ENCODE results near the gene CTDSPL.
A peak's percentile ranks its signal among the peaks of the same experiment; 100 is the strongest.

Gene CTDSPL

DNA sequence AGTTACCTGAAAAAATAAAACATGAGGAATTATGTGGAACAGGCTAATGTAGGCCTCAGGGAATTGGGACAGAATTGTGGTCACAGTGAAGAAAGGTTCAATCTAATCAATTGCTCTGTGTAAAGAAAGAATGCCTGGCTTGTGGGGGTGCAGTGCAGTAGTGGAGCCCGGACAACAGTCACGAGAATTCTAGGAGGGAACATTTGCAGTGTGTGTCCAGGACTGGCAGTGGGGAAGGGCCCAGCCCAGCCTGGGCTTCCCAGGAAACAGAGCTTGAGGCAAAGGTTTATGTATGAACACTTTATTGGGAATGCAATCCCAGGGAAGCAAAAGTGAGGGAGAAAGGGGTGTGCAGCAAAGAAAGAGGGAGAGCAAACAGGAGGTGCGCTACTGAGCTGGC, 29.2 kb upstream of the CTDSPL start (continued):
- TF ChIP-seq, protein P1, sequence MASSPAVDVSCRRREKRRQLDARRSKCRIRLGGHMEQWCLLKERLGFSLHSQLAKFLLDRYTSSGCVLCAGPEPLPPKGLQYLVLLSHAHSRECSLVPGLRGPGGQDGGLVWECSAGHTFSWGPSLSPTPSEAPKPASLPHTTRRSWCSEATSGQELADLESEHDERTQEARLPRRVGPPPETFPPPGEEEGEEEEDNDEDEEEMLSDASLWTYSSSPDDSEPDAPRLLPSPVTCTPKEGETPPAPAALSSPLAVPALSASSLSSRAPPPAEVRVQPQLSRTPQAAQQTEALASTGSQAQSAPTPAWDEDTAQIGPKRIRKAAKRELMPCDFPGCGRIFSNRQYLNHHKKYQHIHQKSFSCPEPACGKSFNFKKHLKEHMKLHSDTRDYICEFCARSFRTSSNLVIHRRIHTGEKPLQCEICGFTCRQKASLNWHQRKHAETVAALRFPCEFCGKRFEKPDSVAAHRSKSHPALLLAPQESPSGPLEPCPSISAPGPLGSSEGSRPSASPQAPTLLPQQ (tag by site-specific recombination; IDR thresholded peaks at IDR 0.05) = no peak
- TF ChIP-seq, protein P2, sequence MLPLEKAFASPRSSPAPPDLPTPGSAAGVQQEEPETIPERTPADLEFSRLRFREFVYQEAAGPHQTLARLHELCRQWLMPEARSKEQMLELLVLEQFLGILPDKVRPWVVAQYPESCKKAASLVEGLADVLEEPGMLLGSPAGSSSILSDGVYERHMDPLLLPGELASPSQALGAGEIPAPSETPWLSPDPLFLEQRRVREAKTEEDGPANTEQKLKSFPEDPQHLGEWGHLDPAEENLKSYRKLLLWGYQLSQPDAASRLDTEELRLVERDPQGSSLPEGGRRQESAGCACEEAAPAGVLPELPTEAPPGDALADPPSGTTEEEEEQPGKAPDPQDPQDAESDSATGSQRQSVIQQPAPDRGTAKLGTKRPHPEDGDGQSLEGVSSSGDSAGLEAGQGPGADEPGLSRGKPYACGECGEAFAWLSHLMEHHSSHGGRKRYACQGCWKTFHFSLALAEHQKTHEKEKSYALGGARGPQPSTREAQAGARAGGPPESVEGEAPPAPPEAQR (tag by site-specific recombination; IDR thresholded peaks at IDR 0.05) = no peak
- no peak for TF ChIP-seq ZNF660 (tag by site-specific recombination; IDR thresholded peaks at IDR 0.05)

DNA sequence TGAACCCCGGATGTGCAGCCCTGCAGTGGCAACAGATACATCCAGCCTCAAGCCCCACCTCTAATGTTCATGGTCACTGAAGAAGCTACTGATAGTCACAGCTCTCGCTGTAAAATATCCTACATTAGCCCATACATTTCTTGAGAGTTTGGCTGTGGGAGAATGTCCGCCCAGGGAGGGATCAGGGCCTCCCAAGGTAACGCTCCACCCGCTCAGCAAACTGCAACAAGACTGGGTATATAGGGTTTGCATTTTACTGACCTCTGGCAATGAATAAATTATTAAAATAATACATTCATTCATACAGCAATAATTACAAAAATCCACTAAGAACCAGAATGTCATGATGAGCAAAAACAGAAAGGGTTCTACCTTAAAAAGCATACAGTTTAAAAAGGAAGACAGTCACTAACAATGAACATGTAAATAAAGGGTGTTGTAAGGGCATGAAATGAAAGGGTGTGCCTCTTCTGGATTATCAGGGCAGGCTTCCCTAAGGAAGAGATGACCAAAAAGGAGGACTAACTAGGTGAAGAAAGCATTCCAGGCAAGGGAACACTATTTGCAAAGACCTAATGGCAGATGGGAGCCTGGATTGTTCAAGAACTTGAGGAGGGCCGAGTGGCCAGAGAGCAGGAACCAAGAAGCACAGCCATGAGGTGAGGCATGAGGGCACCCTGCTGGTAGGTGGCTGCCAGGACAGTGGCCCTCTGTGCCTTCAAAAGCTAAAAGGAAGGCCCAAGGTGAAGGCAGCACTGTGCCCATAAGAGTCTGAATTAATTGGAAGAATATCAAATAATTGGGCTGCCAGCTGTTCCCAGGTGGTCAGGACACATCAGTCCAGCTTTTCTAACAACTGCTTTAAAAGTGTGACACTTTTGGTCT, 28.1 kb upstream of the CTDSPL start:
- ChIA-PET CTCF (interaction anchor here (1.0 to 1.6 kb wide), 2 partner anchors 21 to 134 kb away, joined by 3 to 5 read pairs; no protein-coding TSS in a partner anchor), POLR2A (no interaction called here)
- Histone ChIP-seq H3K9me3 (ENCODE audit: control insufficient read depth, insufficient read depth, low read depth, low read length) (no peaks in the 10 kb centered on the region), H3K4me1 (ENCODE audit: control insufficient read depth, insufficient read depth, low read length) (no peaks in the 10 kb centered on the region), H3K36me3 (ENCODE audit: control insufficient read depth in 2 of 2, insufficient read depth in 1 of 2, low read length in 2 of 2) (no peaks in the 10 kb centered on the region), H3K27ac (ENCODE audit: extremely low read depth, low read depth, low read length) (no peak overlapping the region), H3K4me3 (ENCODE audit: low read depth, low read length) (no peak overlapping the region)
- no peak for TF ChIP-seq ZNF423 (tag by site-specific recombination; IDR thresholded peaks at IDR 0.05)
- TF ChIP-seq ZNF223 (tag by site-specific recombination; IDR thresholded peaks at IDR 0.05) = no peak
- TF ChIP-seq, protein P3, sequence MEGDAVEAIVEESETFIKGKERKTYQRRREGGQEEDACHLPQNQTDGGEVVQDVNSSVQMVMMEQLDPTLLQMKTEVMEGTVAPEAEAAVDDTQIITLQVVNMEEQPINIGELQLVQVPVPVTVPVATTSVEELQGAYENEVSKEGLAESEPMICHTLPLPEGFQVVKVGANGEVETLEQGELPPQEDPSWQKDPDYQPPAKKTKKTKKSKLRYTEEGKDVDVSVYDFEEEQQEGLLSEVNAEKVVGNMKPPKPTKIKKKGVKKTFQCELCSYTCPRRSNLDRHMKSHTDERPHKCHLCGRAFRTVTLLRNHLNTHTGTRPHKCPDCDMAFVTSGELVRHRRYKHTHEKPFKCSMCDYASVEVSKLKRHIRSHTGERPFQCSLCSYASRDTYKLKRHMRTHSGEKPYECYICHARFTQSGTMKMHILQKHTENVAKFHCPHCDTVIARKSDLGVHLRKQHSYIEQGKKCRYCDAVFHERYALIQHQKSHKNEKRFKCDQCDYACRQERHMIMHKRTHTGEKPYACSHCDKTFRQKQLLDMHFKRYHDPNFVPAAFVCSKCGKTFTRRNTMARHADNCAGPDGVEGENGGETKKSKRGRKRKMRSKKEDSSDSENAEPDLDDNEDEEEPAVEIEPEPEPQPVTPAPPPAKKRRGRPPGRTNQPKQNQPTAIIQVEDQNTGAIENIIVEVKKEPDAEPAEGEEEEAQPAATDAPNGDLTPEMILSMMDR (tag by site-specific recombination; IDR thresholded peaks at IDR 0.05) = 0 out of 2 replicates have a peak, but pooled peaks have one; percentile 13

DNA sequence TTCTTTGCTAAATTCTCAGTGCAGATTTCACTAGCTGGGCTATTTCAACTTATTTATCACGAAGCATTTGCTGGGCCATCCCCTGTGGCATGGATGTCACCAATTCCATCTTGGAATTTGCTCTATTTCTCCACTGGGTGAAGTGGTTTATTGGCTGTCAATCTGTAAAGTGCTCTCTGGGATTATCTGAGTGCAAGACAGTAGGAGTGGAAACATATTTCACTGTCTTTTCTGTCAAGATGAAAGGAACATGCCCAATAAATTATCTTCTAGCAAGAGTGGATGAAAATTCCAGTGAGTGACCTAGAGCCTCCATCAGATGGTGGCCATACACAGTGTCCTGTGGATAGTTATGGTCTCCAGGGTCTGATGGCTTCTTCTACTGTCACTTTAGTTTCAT, 25.1 kb upstream of the CTDSPL start:
- H3K27ac ChIP-seq (ENCODE audit: extremely low read depth, low read depth, low read length) = no peak overlapping the region
- no peak overlapping the region for H3K4me3 ChIP-seq (ENCODE audit: low read depth, low read length)
- no peaks in the 10 kb centered on the region for H3K9me3 ChIP-seq (ENCODE audit: control insufficient read depth, insufficient read depth, low read depth, low read length)
- no peaks in the 10 kb centered on the region for H3K36me3 ChIP-seq (ENCODE audit: control insufficient read depth in 2 of 2, insufficient read depth in 1 of 2, low read length in 2 of 2)
- TF ChIP-seq ZNF555 (tag by site-specific recombination; conservative IDR thresholded peaks at IDR 0.05) (no peak), ZNF544 (tag by site-specific recombination; IDR thresholded peaks at IDR 0.05) (no peak), ZBTB17 (tag by site-specific recombination; IDR thresholded peaks at IDR 0.05) (no peak), REPIN1 (tag by site-specific recombination; IDR thresholded peaks at IDR 0.05; ENCODE audit: low read depth) (no peak), ZNF776 (tag by site-specific recombination; IDR thresholded peaks at IDR 0.05; ENCODE audit: borderline replicate concordance) (no peak), KLF9 (tag by site-specific recombination; IDR thresholded peaks at IDR 0.05; ENCODE audit: low read depth) (no peak), SP7 (tag by site-specific recombination; IDR thresholded peaks at IDR 0.05) (no peak), ZNF394 (tag by site-specific recombination; IDR thresholded peaks at IDR 0.05; ENCODE audit: borderline replicate concordance) (no peak)
- no peaks in the 10 kb centered on the region for H3K4me1 ChIP-seq (ENCODE audit: control insufficient read depth, insufficient read depth, low read length)
- POLR2A ChIA-PET = no interaction called here
- CTCF ChIA-PET = no interaction called here

DNA sequence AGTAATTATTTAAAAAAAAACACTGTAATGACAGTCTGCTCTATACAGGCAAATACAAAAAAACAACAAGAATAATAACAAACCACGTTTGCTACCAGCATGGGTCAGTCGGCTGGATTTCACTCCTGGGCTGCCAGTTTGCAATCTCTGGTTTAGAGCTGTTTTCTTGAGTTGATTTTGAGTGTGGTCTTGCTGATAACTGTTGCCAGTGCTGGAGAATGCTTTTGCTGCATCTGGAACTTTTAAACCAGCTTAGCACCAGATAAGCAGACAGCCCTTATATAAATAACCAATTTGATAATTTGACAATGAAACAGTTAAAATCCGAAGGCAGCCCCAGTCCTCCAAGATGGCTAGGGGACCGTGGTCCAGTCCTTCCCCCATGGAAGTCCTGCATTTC, 14.0 kb upstream of the CTDSPL start:
- ChIA-PET CTCF (interaction anchor here (0.6 to 1.5 kb wide), 3 partner anchors 120 to 665 kb away, joined by 3 to 7 read pairs (median 3); no protein-coding TSS in a partner anchor), POLR2A (no interaction called here)
- Histone ChIP-seq H3K27ac (ENCODE audit: extremely low read depth, low read depth, low read length) (no peak overlapping the region), H3K4me3 (ENCODE audit: low read depth, low read length) (no peak overlapping the region), H3K4me1 (ENCODE audit: control insufficient read depth, insufficient read depth, low read length) (no peaks in the 10 kb centered on the region), H3K9me3 (ENCODE audit: control insufficient read depth, insufficient read depth, low read depth, low read length) (no peaks in the 10 kb centered on the region), H3K36me3 (ENCODE audit: control insufficient read depth in 2 of 2, insufficient read depth in 1 of 2, low read length in 2 of 2) (no peaks in the 10 kb centered on the region)
- TF ChIP-seq ZNF677 (tag by site-specific recombination; IDR thresholded peaks at IDR 0.05) (no peak), ZNF600 (tag by site-specific recombination; IDR thresholded peaks at IDR 0.05) (no peak), KLF9 (tag by site-specific recombination; IDR thresholded peaks at IDR 0.05; ENCODE audit: low read depth) (no peak), SCRT2 (tag by site-specific recombination; IDR thresholded peaks at IDR 0.05) (no peak), ZNF202 (tag by site-specific recombination; IDR thresholded peaks at IDR 0.05; ENCODE audit: borderline replicate concordance) (no peak), ZNF211 (tag by site-specific recombination; IDR thresholded peaks at IDR 0.05; ENCODE audit: low read depth) (no peak), ZNF654 (tag by site-specific recombination; IDR thresholded peaks at IDR 0.05; ENCODE audit: low read depth) (no peak), OSR2 (tag by site-specific recombination; IDR thresholded peaks at IDR 0.05) (no peak)
- TF ChIP-seq, protein P4, sequence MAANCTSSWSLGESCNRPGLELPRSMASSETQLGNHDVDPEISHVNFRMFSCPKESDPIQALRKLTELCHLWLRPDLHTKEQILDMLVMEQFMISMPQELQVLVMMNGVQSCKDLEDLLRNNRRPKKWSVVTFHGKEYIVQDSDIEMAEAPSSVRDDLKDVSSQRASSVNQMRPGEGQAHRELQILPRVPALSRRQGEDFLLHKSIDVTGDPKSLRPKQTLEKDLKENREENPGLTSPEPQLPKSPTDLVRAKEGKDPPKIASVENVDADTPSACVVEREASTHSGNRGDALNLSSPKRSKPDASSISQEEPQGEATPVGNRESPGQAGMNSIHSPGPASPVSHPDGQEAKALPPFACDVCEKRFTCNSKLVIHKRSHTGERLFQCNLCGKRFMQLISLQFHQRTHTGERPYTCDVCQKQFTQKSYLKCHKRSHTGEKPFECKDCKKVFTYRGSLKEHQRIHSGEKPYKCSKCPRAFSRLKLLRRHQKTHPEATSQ (tag by site-specific recombination; IDR thresholded peaks at IDR 0.05) = no peak
- TF ChIP-seq, protein P5, sequence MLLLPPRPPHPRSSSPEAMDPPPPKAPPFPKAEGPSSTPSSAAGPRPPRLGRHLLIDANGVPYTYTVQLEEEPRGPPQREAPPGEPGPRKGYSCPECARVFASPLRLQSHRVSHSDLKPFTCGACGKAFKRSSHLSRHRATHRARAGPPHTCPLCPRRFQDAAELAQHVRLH (tag by site-specific recombination; IDR thresholded peaks at IDR 0.05) = no peak
